GM12872 (cell line): ENCODE measurements around the gene CDYL.

Source experiments
- CTCF ChIP-seq: IDR thresholded peaks from 3 replicates; pipeline ENCODE4 v1.5.1; 2011; ENCODE audit warnings: low read depth, mild to moderate bottlenecking, low read length, moderate library complexity; ENCODE audit not compliant: insufficient read depth

Gene CDYL

GRCh38 chr6:4756247-4756646 is 20.0 kb upstream of the CDYL start:
- TF ChIP-seq CTCF, result no peak

GRCh38 chr6:4759997-4760396 is 16.2 kb upstream of the CDYL start:
- TF ChIP-seq CTCF, result no peak

- TF ChIP-seq CTCF, result no peak
Observed at GRCh38 chr6:4760773-4761172, 15.4 kb upstream of the CDYL start.

- TF ChIP-seq CTCF, result no peak
Observed at GRCh38 chr6:4762294-4762693, 13.9 kb upstream of the CDYL start.

- TF ChIP-seq CTCF, result no peak
Observed at GRCh38 chr6:4763921-4764320, 12.3 kb upstream of the CDYL start.

GRCh38 chr6:4768815-4769214 is 7.4 kb upstream of the CDYL start:
- TF ChIP-seq CTCF, result no peak

GRCh38 chr6:4772750-4773149 is 3.5 kb upstream of the CDYL start:
- TF ChIP-seq CTCF, result no peak

GRCh38 chr6:4773181-4773580 is 3.0 kb upstream of the CDYL start:
- no peak for TF ChIP-seq CTCF
